Heart left ventricle (tissue), 13 donors: ENCODE data around the gene UBE2E2.

Experiments
- POLR2A ChIP-seq, 2 donors: fragments of 450-650 bp; IDR thresholded peaks; one replicate each; pipeline ENCODE4 v1.6.1; 2017; ENCODE audit warnings: antibody characterized with exemption in 2 of 2, mild to moderate bottlenecking in 2 of 2, moderate library complexity in 2 of 2
- TF ChIP-seq, protein P1 (sequence below), 12 donors: fragments of 200-600 bp; sonication (generic) in 4 of 12; IDR thresholded peaks; one replicate each; pipeline versions ENCODE4 v1.5.0 to v1.8.0; 2018 to 2022; ENCODE audit warnings: antibody characterized with exemption in 12 of 12, mild to moderate bottlenecking in 5 of 12
- donor health status: ischemic (EF 13 %, LVEDD 7.1; RV severe dilation, severe dysfunction).
- donor health status: DM: no; HTN: yes; CAD: no.
- donor health status: DM: no; HTN: no; CAD: no.
- donor health status: ischemic (EF 25% LVEDD 6.9; RV normal size, moderate dysfunction).
- donor health status: ischemic (EF 25% LVEDD 5.7; RV mildly dilated, moderate dysfunction).
- donor health status: ischemic (EF 35%, LVEDD 5.7; RV mildly dilated, moderate dysfunction).
- donor health status: nonischemic (EF 11% LVEDD 7.7; RV severe dilation, severe dysfunction).
- donor health status: DM: yes; HTN: yes; CAD: no.
- donor health status: PGD.
- donor health status: ischemic (EF 29% LVEDD 5.4; RV normal size, mild dysfunction).
- donor health status: nonischemic (EF 23%, LVEDD 6.1; RV moderate dilation, normal function).

DNA sequence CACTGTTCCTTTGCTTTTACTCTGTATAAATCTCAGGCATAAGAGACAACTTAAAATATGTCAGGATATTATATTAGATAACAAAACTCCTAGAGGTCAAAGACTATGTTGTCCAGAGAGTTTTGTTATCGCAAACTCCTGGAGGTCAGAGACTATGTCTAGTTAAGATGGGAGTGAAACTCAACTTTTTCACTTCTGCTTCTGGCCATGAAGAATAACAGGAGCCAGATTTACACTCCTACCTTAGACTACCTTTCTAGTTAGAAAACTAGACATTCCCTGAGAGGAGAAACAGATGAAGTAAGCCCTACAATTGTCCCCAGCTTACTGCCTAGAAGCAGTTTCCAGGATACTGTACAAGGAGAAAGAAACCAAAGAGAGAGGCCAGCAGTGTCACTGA is 347.3 kb downstream of the UBE2E2 start:
- TF ChIP-seq, protein P1, sequence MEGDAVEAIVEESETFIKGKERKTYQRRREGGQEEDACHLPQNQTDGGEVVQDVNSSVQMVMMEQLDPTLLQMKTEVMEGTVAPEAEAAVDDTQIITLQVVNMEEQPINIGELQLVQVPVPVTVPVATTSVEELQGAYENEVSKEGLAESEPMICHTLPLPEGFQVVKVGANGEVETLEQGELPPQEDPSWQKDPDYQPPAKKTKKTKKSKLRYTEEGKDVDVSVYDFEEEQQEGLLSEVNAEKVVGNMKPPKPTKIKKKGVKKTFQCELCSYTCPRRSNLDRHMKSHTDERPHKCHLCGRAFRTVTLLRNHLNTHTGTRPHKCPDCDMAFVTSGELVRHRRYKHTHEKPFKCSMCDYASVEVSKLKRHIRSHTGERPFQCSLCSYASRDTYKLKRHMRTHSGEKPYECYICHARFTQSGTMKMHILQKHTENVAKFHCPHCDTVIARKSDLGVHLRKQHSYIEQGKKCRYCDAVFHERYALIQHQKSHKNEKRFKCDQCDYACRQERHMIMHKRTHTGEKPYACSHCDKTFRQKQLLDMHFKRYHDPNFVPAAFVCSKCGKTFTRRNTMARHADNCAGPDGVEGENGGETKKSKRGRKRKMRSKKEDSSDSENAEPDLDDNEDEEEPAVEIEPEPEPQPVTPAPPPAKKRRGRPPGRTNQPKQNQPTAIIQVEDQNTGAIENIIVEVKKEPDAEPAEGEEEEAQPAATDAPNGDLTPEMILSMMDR (IDR thresholded peaks at IDR 0.05), result no peak
- TF ChIP-seq POLR2A (IDR thresholded peaks at IDR 0.05), result no peak
